ENCODE measurements around the gene WDR53. TPM values are rescaled to one million over a fixed set of nuclear protein-coding genes. Genes with fewer than 3 reads are reported as not detected.

Gene WDR53
- 11.9 and 17.1 TPM in 2 replicates for total RNA-seq

DNA sequence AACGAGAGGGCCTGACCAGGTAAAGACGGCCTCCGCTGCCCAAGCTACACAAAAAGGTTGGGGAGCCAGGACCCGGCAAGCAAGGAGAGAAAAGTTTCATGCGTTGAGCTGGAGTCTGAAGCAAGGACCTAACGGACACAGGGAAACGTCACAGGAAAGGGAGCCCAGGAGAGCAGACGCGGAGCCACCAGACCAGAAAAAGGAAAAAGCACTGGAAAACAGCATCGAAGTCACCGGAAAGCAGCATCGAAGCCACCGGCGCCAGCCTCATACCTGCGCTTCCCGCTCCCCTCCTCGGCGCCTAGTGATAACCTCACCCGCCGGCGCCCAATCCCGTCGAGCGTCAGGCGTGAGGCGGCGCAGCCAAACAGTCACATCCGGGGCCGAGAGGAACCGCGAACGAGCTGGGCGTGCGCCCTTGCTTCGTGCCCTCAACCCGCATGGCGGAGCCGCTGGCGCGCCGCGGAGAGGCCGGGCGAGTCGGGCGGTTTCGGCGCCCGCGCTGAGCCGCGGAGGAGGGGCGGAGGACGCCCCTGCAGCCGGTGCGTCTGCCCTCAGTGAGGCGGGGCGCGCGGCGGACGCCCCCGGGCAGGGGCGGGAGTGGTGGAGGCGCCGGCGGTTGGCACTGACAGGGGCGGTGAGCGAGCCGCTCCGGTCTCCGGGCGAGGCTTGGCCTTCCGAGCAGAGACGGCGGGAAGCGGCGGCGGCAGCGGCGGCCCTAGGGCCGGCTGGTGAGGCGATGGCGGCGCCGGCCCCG, at the start of gene WDR53, which contains the start of gene FBXO45:
TSS of gene WDR53 (minus strand) at position 309 of the 757 bp plus-strand sequence. CDS start 7,079 bp downstream, outside the sequence.
TSS of gene FBXO45 (plus strand) at position 415 of the 757 bp plus-strand sequence. CDS start at position 740, 325 bp downstream.

DNA sequence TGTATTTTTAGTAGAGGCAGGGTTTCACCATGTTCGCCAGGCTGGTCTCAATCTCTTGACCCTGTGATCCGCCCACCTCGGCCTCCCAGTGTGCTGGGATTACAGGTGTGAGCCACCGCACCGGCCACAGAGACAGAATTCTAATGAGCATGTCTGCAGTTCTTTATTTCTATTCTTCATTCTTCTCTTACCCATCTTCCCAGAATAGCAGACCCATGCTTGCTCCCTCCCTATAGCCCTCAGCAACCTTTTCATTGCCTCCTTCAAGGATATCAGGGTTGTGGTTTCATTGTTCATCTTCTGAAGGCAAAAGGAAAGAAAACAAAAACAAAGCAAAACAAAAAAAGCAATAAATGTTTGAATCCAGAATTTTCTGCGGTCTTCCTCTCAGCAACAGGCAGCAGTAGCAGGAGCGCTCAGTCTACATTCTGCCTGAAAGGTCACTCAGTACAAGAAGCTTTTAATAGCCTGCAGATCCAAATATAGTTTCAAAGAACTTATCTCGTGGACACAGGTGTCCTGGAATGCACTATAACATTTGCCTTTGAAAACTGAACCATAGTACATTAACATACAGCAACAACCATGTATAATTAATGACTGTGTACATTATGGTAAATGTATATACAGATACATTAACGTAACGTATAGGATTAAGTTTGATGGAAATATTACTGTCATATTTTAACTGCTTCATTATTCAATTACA, 53.3 kb downstream of the WDR53 start, which contains the start of gene SMCO1:
TSS of gene SMCO1 (minus strand) at position 434 of the 709 bp plus-strand sequence. CDS start at position 297, 137 bp downstream.

Other genes starting within 250 kb of the WDR53 start
- gene TM4SF19, start 230.2 kb downstream of the WDR53 start, total RNA-seq, result 0.93 and 5.8 TPM in 2 replicates
- gene UBXN7, start 136.1 kb downstream of the WDR53 start, total RNA-seq, result 18.8 and 29.3 TPM in 2 replicates
- gene RNF168, start 64.8 kb downstream of the WDR53 start, total RNA-seq, result 12.0 and 24.1 TPM in 2 replicates
- gene SMCO1, start 53.2 kb downstream of the WDR53 start, total RNA-seq, result not detected in 2 replicates
- gene FBXO45, start 106 bp upstream of the WDR53 start, total RNA-seq, result 27.3 and 47.2 TPM in 2 replicates
- 0.07 TPM in 1 of 2 replicates, not detected in the other for gene NRROS, start 71.1 kb upstream of the WDR53 start, total RNA-seq
- 1.4 and 2.6 TPM in 2 replicates for gene CEP19, start 143.7 kb upstream of the WDR53 start, total RNA-seq
- 24.9 and 33.5 TPM in 2 replicates for gene PIGX, start 143.8 kb upstream of the WDR53 start, total RNA-seq
- gene PAK2, start 171.3 kb upstream of the WDR53 start, total RNA-seq, result 40.7 and 136 TPM in 2 replicates